GM23338 (cell line): ENCODE data around the gene DTD2. TPM values are rescaled to one million over a fixed set of nuclear protein-coding genes. Genes with fewer than 3 reads are reported as not detected.

Experiments used
- ATAC-seq: fragments of 200-7000 bp; cut with Tn5 transposase; 3 replicates; pipeline ENCODE4 v1.9.1; 2020
- DNase-seq: peaks from one replicate; pipeline ENCODE4 v3.0.0-alpha.2; 2015; ENCODE audit warnings: low spot score
- H2AFZ ChIP-seq: fragments of 200-600 bp; sonication (generic); 2 replicates; pipeline ENCODE4 v1.8.0; 2016; ENCODE audit warnings: antibody characterized with exemption, mild to moderate bottlenecking, moderate library complexity
- H3F3A ChIP-seq: fragments of 200-600 bp; sonication (generic); replicated peaks from 2 replicates; pipeline ENCODE4 v1.8.0; 2017; ENCODE audit warnings: antibody characterized with exemption, mixed run types, low read depth
- H3K27ac ChIP-seq: fragments of 200-600 bp; sonication (generic); 2 replicates; pipeline ENCODE4 v1.6.1; 2016; ENCODE audit warnings: low read depth
- H3K27me3 ChIP-seq: fragments of 200-600 bp; sonication (generic); 2 replicates; pipeline ENCODE4 v1.8.0; 2016; ENCODE audit warnings: mild to moderate bottlenecking, mixed run types, moderate library complexity; ENCODE audit not compliant: insufficient read depth
- H3K36me3 ChIP-seq: fragments of 200-600 bp; sonication (generic); 2 replicates; pipeline ENCODE4 v1.8.0; 2016; ENCODE audit warnings: mild to moderate bottlenecking; ENCODE audit not compliant: insufficient read depth
- H3K4me1 ChIP-seq: fragments of 200-600 bp; sonication (generic); 2 replicates; pipeline ENCODE4 v1.8.0; 2016; ENCODE audit warnings: mild to moderate bottlenecking, moderate library complexity; ENCODE audit not compliant: insufficient read depth
- H3K4me2 ChIP-seq: fragments of 200-600 bp; sonication (generic); 2 replicates; pipeline ENCODE4 v1.7.1; 2017; ENCODE audit warnings: mixed run types
- H3K4me3 ChIP-seq: fragments of 200-600 bp; sonication (generic); 2 replicates; pipeline ENCODE4 v1.6.1; 2016; ENCODE audit warnings: mixed run types
- H3K79me2 ChIP-seq: fragments of 200-600 bp; sonication (generic); replicated peaks from 2 replicates; pipeline ENCODE4 v1.8.0; 2017; ENCODE audit warnings: mild to moderate bottlenecking; ENCODE audit not compliant: insufficient read depth
- H3K9me2 ChIP-seq: fragments of 200-600 bp; sonication (generic); 2 replicates; pipeline ENCODE4 v1.8.0; 2017; ENCODE audit not compliant: insufficient read depth
- H4K20me1 ChIP-seq: fragments of 200-600 bp; sonication (generic); replicated peaks from 2 replicates; pipeline ENCODE4 v1.8.0; 2017; ENCODE audit warnings: mild to moderate bottlenecking; ENCODE audit not compliant: insufficient read depth
- H3K27ac Mint-ChIP-seq: 2 replicates; pipeline ENCODE4 v1.8.0; 2020; ENCODE audit warnings: inconsistent platforms, mild to moderate bottlenecking, moderate library complexity, mixed read lengths
- H3K27me3 Mint-ChIP-seq: 3 replicates; pipeline ENCODE4 v1.8.0; 2022; ENCODE audit warnings: low read depth, mild to moderate bottlenecking, moderate library complexity, mixed read lengths, inconsistent platforms; ENCODE audit not compliant: insufficient read depth, poor library complexity
- H3K36me3 Mint-ChIP-seq: 3 replicates; pipeline ENCODE4 v1.8.0; 2021; ENCODE audit warnings: low read depth, mild to moderate bottlenecking, inconsistent platforms, moderate library complexity, mixed read lengths
- H3K4me1 Mint-ChIP-seq: 3 replicates; pipeline ENCODE4 v1.8.0; 2020; ENCODE audit warnings: mild to moderate bottlenecking, inconsistent platforms, mixed read lengths
- H3K4me3 Mint-ChIP-seq: 3 replicates; pipeline ENCODE4 v1.8.0; 2021; ENCODE audit warnings: moderate library complexity, mild to moderate bottlenecking, inconsistent platforms, mixed read lengths
- H3K9me3 Mint-ChIP-seq: 3 replicates; pipeline ENCODE4 v1.8.0; 2020; ENCODE audit warnings: moderate library complexity, mild to moderate bottlenecking, inconsistent platforms, mixed read lengths
- CREB1 ChIP-seq: fragments of 250-450 bp; sonication (Bioruptor Pico); IDR thresholded peaks from 2 replicates; pipeline ENCODE4 v1.5.0; 2020; ENCODE audit warnings: low read depth, mild to moderate bottlenecking, moderate library complexity
- JUNB ChIP-seq: IDR thresholded peaks from one replicate; pipeline ENCODE4 v1.6.1; 2016; ENCODE audit warnings: antibody characterized with exemption; ENCODE audit not compliant: unreplicated experiment
- STAT1 ChIP-seq: IDR thresholded peaks from one replicate; pipeline ENCODE4 v1.6.1; 2016; ENCODE audit warnings: antibody characterized with exemption; ENCODE audit not compliant: unreplicated experiment
- ZNF114 ChIP-seq: fragments of 250-450 bp; sonication (Bioruptor Pico); IDR thresholded peaks from 2 replicates; pipeline ENCODE4 v1.5.0; 2020; ENCODE audit warnings: mild to moderate bottlenecking, moderate library complexity
- polyA plus RNA-seq: library from polyadenylated mRNA; unstranded; fragments of >200 nt; fragmentation: Nextera tagmentation; extraction: Ambion mirVana; gene quantifications from 2 replicates; pipeline ENCODE4 v1.2.1, GENCODE V29; 2016
- total RNA-seq: library from RNA; depleted of rRNA; stranded (reverse); fragments of >200 nt; shearing (Covaris generic); gene quantifications from 2 replicates; pipeline ENCODE4 v1.2.3, GENCODE V29; 2014
- TF ChIP-seq, protein P1 (sequence below): fragments of 250-450 bp; sonication (Bioruptor Pico); IDR thresholded peaks from 2 replicates; pipeline ENCODE4 v1.5.0; 2020; ENCODE audit warnings: mild to moderate bottlenecking, moderate library complexity
- TF ChIP-seq, protein P2 (sequence below): IDR thresholded peaks from 2 replicates; pipeline ENCODE4 v1.6.1; 2016; ENCODE audit warnings: antibody characterized with exemption
- TF ChIP-seq, protein P3 (sequence below), 2 experiments: fragments of 200-600 bp in 1 of 2; sonication (generic) in 1 of 2; conservative IDR thresholded peaks; 2 replicates each; pipeline versions ENCODE4 v1.5.1 to v1.6.1; 2016 to 2017; ENCODE audit warnings: antibody characterized with exemption in 2 of 2, low read depth in 2 of 2, mild to moderate bottlenecking in 2 of 2, moderate library complexity in 1 of 2

Gene DTD2
- total and polyA plus RNA-seq, 2 experiments from 2014 or later = 6.3 to 37.5 TPM

DNA sequence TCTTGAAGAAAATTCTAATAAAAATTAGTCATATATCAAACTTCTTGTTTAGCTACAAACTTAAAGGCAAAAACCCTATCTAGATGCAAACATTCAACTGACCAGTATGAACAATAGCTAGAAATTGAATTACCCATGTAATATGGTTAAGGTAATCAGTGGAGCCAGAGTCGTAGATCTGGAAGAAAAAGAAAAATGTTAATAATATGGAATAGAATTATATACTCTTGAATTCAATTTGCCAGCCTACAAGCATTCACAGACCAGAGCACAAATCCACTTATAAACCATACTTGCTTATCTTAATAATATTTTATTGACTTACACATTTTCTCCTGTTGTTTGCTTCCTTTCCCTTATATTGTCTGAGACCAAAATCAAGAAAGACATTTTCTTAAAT, 29.3 kb downstream of the DTD2 start (continued):
- TF ChIP-seq, protein P1, sequence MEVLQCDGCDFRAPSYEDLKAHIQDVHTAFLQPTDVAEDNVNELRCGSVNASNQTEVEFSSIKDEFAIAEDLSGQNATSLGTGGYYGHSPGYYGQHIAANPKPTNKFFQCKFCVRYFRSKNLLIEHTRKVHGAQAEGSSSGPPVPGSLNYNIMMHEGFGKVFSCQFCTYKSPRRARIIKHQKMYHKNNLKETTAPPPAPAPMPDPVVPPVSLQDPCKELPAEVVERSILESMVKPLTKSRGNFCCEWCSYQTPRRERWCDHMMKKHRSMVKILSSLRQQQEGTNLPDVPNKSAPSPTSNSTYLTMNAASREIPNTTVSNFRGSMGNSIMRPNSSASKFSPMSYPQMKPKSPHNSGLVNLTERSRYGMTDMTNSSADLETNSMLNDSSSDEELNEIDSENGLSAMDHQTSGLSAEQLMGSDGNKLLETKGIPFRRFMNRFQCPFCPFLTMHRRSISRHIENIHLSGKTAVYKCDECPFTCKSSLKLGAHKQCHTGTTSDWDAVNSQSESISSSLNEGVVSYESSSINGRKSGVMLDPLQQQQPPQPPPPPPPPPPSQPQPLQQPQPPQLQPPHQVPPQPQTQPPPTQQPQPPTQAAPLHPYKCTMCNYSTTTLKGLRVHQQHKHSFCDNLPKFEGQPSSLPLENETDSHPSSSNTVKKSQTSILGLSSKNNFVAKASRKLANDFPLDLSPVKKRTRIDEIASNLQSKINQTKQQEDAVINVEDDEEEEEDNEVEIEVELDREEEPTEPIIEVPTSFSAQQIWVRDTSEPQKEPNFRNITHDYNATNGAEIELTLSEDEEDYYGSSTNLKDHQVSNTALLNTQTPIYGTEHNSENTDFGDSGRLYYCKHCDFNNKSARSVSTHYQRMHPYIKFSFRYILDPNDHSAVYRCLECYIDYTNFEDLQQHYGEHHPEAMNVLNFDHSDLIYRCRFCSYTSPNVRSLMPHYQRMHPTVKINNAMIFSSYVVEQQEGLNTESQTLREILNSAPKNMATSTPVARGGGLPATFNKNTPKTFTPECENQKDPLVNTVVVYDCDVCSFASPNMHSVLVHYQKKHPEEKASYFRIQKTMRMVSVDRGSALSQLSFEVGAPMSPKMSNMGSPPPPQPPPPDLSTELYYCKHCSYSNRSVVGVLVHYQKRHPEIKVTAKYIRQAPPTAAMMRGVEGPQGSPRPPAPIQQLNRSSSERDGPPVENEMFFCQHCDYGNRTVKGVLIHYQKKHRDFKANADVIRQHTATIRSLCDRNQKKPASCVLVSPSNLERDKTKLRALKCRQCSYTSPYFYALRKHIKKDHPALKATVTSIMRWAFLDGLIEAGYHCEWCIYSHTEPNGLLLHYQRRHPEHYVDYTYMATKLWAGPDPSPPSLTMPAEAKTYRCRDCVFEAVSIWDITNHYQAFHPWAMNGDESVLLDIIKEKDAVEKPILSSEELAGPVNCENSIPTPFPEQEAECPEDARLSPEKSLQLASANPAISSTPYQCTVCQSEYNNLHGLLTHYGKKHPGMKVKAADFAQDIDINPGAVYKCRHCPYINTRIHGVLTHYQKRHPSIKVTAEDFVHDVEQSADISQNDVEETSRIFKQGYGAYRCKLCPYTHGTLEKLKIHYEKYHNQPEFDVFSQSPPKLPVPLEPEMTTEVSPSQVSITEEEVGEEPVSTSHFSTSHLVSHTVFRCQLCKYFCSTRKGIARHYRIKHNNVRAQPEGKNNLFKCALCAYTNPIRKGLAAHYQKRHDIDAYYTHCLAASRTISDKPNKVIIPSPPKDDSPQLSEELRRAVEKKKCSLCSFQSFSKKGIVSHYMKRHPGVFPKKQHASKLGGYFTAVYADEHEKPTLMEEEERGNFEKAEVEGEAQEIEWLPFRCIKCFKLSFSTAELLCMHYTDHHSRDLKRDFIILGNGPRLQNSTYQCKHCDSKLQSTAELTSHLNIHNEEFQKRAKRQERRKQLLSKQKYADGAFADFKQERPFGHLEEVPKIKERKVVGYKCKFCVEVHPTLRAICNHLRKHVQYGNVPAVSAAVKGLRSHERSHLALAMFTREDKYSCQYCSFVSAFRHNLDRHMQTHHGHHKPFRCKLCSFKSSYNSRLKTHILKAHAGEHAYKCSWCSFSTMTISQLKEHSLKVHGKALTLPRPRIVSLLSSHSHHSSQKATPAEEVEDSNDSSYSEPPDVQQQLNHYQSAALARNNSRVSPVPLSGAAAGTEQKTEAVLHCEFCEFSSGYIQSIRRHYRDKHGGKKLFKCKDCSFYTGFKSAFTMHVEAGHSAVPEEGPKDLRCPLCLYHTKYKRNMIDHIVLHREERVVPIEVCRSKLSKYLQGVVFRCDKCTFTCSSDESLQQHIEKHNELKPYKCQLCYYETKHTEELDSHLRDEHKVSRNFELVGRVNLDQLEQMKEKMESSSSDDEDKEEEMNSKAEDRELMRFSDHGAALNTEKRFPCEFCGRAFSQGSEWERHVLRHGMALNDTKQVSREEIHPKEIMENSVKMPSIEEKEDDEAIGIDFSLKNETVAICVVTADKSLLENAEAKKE = no peak
- TF ChIP-seq STAT1 = no peak
- no peak for TF ChIP-seq ZNF114 (CRISPR knock-in tag)
- TF ChIP-seq JUNB = no peak
- TF ChIP-seq, protein P2, sequence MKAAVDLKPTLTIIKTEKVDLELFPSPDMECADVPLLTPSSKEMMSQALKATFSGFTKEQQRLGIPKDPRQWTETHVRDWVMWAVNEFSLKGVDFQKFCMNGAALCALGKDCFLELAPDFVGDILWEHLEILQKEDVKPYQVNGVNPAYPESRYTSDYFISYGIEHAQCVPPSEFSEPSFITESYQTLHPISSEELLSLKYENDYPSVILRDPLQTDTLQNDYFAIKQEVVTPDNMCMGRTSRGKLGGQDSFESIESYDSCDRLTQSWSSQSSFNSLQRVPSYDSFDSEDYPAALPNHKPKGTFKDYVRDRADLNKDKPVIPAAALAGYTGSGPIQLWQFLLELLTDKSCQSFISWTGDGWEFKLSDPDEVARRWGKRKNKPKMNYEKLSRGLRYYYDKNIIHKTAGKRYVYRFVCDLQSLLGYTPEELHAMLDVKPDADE = no peak
- TF ChIP-seq, protein P3, sequence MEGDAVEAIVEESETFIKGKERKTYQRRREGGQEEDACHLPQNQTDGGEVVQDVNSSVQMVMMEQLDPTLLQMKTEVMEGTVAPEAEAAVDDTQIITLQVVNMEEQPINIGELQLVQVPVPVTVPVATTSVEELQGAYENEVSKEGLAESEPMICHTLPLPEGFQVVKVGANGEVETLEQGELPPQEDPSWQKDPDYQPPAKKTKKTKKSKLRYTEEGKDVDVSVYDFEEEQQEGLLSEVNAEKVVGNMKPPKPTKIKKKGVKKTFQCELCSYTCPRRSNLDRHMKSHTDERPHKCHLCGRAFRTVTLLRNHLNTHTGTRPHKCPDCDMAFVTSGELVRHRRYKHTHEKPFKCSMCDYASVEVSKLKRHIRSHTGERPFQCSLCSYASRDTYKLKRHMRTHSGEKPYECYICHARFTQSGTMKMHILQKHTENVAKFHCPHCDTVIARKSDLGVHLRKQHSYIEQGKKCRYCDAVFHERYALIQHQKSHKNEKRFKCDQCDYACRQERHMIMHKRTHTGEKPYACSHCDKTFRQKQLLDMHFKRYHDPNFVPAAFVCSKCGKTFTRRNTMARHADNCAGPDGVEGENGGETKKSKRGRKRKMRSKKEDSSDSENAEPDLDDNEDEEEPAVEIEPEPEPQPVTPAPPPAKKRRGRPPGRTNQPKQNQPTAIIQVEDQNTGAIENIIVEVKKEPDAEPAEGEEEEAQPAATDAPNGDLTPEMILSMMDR (conservative IDR thresholded peaks at IDR 0.05; ENCODE audit: low read depth in 2 of 2) = no peak

DNA sequence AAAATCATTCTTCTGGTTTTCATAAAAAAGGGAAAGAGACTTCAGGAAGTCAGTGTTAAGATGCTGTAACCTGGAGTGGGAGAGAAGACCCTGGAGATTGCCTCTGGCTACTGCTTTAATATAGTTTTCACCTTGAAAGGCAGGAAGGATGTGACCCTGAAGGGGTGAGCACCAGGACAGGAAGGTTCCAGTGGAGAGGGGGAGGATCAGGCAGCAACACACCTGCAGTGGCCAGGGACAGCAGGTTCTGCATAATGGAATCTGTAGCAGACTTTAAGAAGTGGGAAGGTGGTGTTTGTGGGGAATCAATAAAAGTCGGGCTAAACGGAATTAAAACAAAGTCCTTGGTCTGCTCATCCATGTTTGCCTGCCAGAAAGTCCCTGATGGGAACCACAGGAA, 30.6 kb downstream of the DTD2 start:
- H3K27ac Mint-ChIP-seq = peak overlapping the region; percentile 82
- no peak for TF ChIP-seq CREB1 (CRISPR knock-in tag)
- TF ChIP-seq, protein P2 = no peak

More for the DNA sequence above, 30.6 kb downstream of the DTD2 start:
- no peaks in the 10 kb centered on the region for H3F3A ChIP-seq
- no peaks in the 10 kb centered on the region for H3K36me3 ChIP-seq
- no peak overlapping the region for H3K4me2 ChIP-seq
- Mint-ChIP-seq H3K27me3 (peaks cover 2% of the 10 kb centered on the region), H3K4me1 (peaks cover 16% of the 10 kb centered on the region; the same call in 2 of the 3 replicates), H3K4me3 (peak overlapping the region; percentile 12; the same call in 1 of the 3 replicates), H3K9me3 (peaks cover 3% of the 10 kb centered on the region; the same call in 2 of the 3 replicates), H3K36me3 (peaks cover 4% of the 10 kb centered on the region; the same call in 1 of the 3 replicates)
- H3K27ac ChIP-seq = 0 out of 2 replicates have a peak overlapping the region, but pooled peaks have one; percentile 8
- H3K4me3 ChIP-seq = no peak overlapping the region
- DNase-seq = peak; percentile 13
- peak overlapping the region; percentile 57; the same call in 1 of the 2 replicates for H2AFZ ChIP-seq
- H3K27me3 ChIP-seq = no peaks in the 10 kb centered on the region
- H3K4me1 ChIP-seq = no peaks in the 10 kb centered on the region
- no peaks in the 10 kb centered on the region for H3K79me2 ChIP-seq
- H3K9me2 ChIP-seq = peaks cover 3% of the 10 kb centered on the region; the same call in 1 of the 2 replicates
- peak; percentile 59 for ATAC-seq
- no peaks in the 10 kb centered on the region for H4K20me1 ChIP-seq
